K562 (cell line): ENCODE results near the gene TTC22. TPM values are rescaled to one million over a fixed set of nuclear protein-coding genes. Genes with fewer than 3 reads are reported as not detected.

ENCODE experiments used
- E2F4 ChIP-seq: sonication (generic); formaldehyde crosslinking; IDR thresholded peaks from 2 replicates; pipeline ENCODE4 v1.8.0; 2022; ENCODE audit warnings: mild to moderate bottlenecking, low read depth, missing genetic modification reagents
- GABPB2 ChIP-seq: fragments of 250-450 bp; sonication (Bioruptor Pico); conservative IDR thresholded peaks from 2 replicates; pipeline ENCODE4 v1.5.1; 2021; ENCODE audit warnings: mild to moderate bottlenecking
- KLF6 ChIP-seq: fragments of 250-450 bp; sonication (Bioruptor Pico); IDR thresholded peaks from 2 replicates; pipeline ENCODE4 v1.4.0; 2020; ENCODE audit warnings: mild to moderate bottlenecking, moderate library complexity, borderline replicate concordance
- MITF ChIP-seq: IDR thresholded peaks from 2 replicates; pipeline ENCODE4 v1.6.1; 2014; ENCODE audit warnings: antibody characterized with exemption
- MYNN ChIP-seq, 2 experiments: sonication (generic); formaldehyde crosslinking in 1 of 2; IDR thresholded peaks; 2 replicates each; pipeline versions ENCODE4 v1.5.0 to v1.6.1; 2016 to 2020; ENCODE audit warnings: antibody characterized with exemption in 1 of 2, missing genetic modification reagents in 1 of 2
- PATZ1 ChIP-seq: fragments of 250-450 bp; sonication (Bioruptor Pico); IDR thresholded peaks from 2 replicates; pipeline ENCODE4 v1.5.0; 2020; ENCODE audit warnings: mild to moderate bottlenecking, borderline replicate concordance
- USF2 ChIP-seq: sonication (generic); formaldehyde crosslinking; IDR thresholded peaks from 2 replicates; pipeline ENCODE4 v1.5.0; 2020; ENCODE audit warnings: missing genetic modification reagents
- ZBTB12 ChIP-seq: fragments of 250-450 bp; sonication (Bioruptor Pico); IDR thresholded peaks from 2 replicates; pipeline ENCODE4 v1.4.0; 2020
- ZFP36 ChIP-seq: fragments of 150-350 bp; IDR thresholded peaks from 2 replicates; pipeline ENCODE4 v1.6.1; 2018; ENCODE audit warnings: low read length, low read depth; ENCODE audit not compliant: partially characterized antibody
- polyA plus RNA-seq, 8 experiments: library from polyadenylated mRNA; depleted of rRNA in 4 of 8; stranded (reverse) in 5 of 8; unstranded in 3 of 8; fragments of >200 nt; fragmentation: Nextera tagmentation in 2 of 8; fragmentation: Illumina TruSeq in 1 of 8; extraction: Ambion mirVana in 2 of 8; extraction: Trizol in 1 of 8; gene quantifications; 2 replicates each; pipeline versions ENCODE4 v1.2.1 to v1.2.3, GENCODE V29; 2011 to 2014; ENCODE audit warnings: inconsistent platforms in 1 of 8, missing spikeins in 1 of 8
- total RNA-seq, 7 experiments: library from RNA; depleted of rRNA in 6 of 7; stranded (reverse); fragments of >200 nt in 6 of 7; fragmentation: Illumina TruSeq in 2 of 7; extraction: Trizol in 2 of 7; gene quantifications; 2 replicates each; pipeline versions ENCODE4 v1.2.1 to v1.2.3, GENCODE V29; 2011 to 2021; ENCODE audit warnings: low replicate concordance in 1 of 7

Gene TTC22
- total and polyA plus RNA-seq, 9 of the 15 experiments (the other 6 are each of a cell fraction or from before 2014, with no cell fraction given) = 0.07 TPM; not detected in 8

GRCh38 chr1:54736685-54737084 lies 64.4 kb downstream of the TTC22 start (continued):
- TF ChIP-seq E2F4 (no peak), ZBTB12 (CRISPR knock-in tag) (no peak), PATZ1 (no peak), MITF (no peak), KLF6 (CRISPR knock-in tag) (no peak), USF2 (CRISPR knock-in tag) (no peak), MYNN (IDR thresholded peaks at IDR 0.05) (no peak), MYNN (CRISPR knock-in tag; IDR thresholded peaks at IDR 0.05) (no peak), GABPB2 (no peak), ZFP36 (no peak)

Other genes with a start within 250 kb of the TTC22 start
Only the 7 nearest of the 8 such genes appear.
- gene FAM151A, start 177.8 kb downstream of the TTC22 start, total RNA-seq (2014; rRNA removed) = not detected in 2 replicates
- gene FAM151A, start 177.8 kb downstream of the TTC22 start, total RNA-seq (2014; rRNA removed; fragmentation: Illumina TruSeq; extraction: Trizol) = not detected in 2 replicates
- not detected in 2 replicates for gene FAM151A, start 177.8 kb downstream of the TTC22 start, total RNA-seq (2015; rRNA removed; fragmentation: Illumina TruSeq; extraction: Trizol)
- not detected in 2 replicates for gene FAM151A, start 177.8 kb downstream of the TTC22 start, total RNA-seq (2021)
- gene FAM151A, start 177.8 kb downstream of the TTC22 start, polyA plus RNA-seq (2011; rRNA removed) = not detected in 2 replicates
- not detected in 2 replicates for gene FAM151A, start 177.8 kb downstream of the TTC22 start, polyA plus RNA-seq (2014; fragmentation: Illumina TruSeq; extraction: Trizol)
- gene FAM151A, start 177.8 kb downstream of the TTC22 start, polyA plus RNA-seq (2014; fragmentation: Nextera tagmentation; extraction: Ambion mirVana) = not detected
- gene FAM151A, start 177.8 kb downstream of the TTC22 start, polyA plus RNA-seq (2014; rRNA removed) = not detected in 2 replicates
- not detected in 2 replicates for gene MROH7, start 159.5 kb downstream of the TTC22 start, total RNA-seq (2014; rRNA removed)
- not detected in 2 replicates for gene MROH7, start 159.5 kb downstream of the TTC22 start, total RNA-seq (2014; rRNA removed; fragmentation: Illumina TruSeq; extraction: Trizol)
- gene MROH7, start 159.5 kb downstream of the TTC22 start, total RNA-seq (2015; rRNA removed; fragmentation: Illumina TruSeq; extraction: Trizol) = not detected in 2 replicates
- gene MROH7, start 159.5 kb downstream of the TTC22 start, total RNA-seq (2021) = not detected in 2 replicates
- 0.03 TPM in 1 of 2 replicates, not detected in the other for gene MROH7, start 159.5 kb downstream of the TTC22 start, polyA plus RNA-seq (2011; rRNA removed)
- gene MROH7, start 159.5 kb downstream of the TTC22 start, polyA plus RNA-seq (2014; fragmentation: Illumina TruSeq; extraction: Trizol) = not detected in 2 replicates
- not detected for gene MROH7, start 159.5 kb downstream of the TTC22 start, polyA plus RNA-seq (2014; fragmentation: Nextera tagmentation; extraction: Ambion mirVana)
- gene MROH7, start 159.5 kb downstream of the TTC22 start, polyA plus RNA-seq (2014; rRNA removed) = not detected in 2 replicates
- gene TTC4, start 85.5 kb downstream of the TTC22 start, total RNA-seq (2014; rRNA removed) = 36.3 and 41.1 TPM in 2 replicates
- 66.7 and 68.3 TPM in 2 replicates for gene TTC4, start 85.5 kb downstream of the TTC22 start, total RNA-seq (2014; rRNA removed; fragmentation: Illumina TruSeq; extraction: Trizol)
- gene TTC4, start 85.5 kb downstream of the TTC22 start, total RNA-seq (2015; rRNA removed; fragmentation: Illumina TruSeq; extraction: Trizol) = 66.3 and 76.3 TPM in 2 replicates
- gene TTC4, start 85.5 kb downstream of the TTC22 start, total RNA-seq (2021) = 42.6 and 42.8 TPM in 2 replicates
- gene TTC4, start 85.5 kb downstream of the TTC22 start, polyA plus RNA-seq (2011; rRNA removed) = 47.8 and 54.1 TPM in 2 replicates
- 52.4 and 69.9 TPM in 2 replicates for gene TTC4, start 85.5 kb downstream of the TTC22 start, polyA plus RNA-seq (2014; fragmentation: Illumina TruSeq; extraction: Trizol)
- 100 to 1,000 TPM in 1 of 2 experiments, 10 to 100 TPM in 1; 46.1 to 111 TPM for gene TTC4, start 85.5 kb downstream of the TTC22 start, polyA plus RNA-seq (2014; fragmentation: Nextera tagmentation; extraction: Ambion mirVana)
- gene TTC4, start 85.5 kb downstream of the TTC22 start, polyA plus RNA-seq (2014; rRNA removed) = 41.5 and 45.3 TPM in 2 replicates
- gene PARS2, start 36.8 kb downstream of the TTC22 start, total RNA-seq (2014; rRNA removed) = 8.5 and 11.8 TPM in 2 replicates
- gene PARS2, start 36.8 kb downstream of the TTC22 start, total RNA-seq (2014; rRNA removed; fragmentation: Illumina TruSeq; extraction: Trizol) = 7.0 and 7.6 TPM in 2 replicates
- 7.9 and 8.1 TPM in 2 replicates for gene PARS2, start 36.8 kb downstream of the TTC22 start, total RNA-seq (2015; rRNA removed; fragmentation: Illumina TruSeq; extraction: Trizol)
- gene PARS2, start 36.8 kb downstream of the TTC22 start, total RNA-seq (2021) = 10.6 and 11.6 TPM in 2 replicates
- gene PARS2, start 36.8 kb downstream of the TTC22 start, polyA plus RNA-seq (2011; rRNA removed) = 6.7 and 11.4 TPM in 2 replicates
- 12.4 and 12.8 TPM in 2 replicates for gene PARS2, start 36.8 kb downstream of the TTC22 start, polyA plus RNA-seq (2014; fragmentation: Illumina TruSeq; extraction: Trizol)
- 10 to 100 TPM in 1 of 2 experiments, 1 to 10 TPM in 1; 6.3 to 11.4 TPM for gene PARS2, start 36.8 kb downstream of the TTC22 start, polyA plus RNA-seq (2014; fragmentation: Nextera tagmentation; extraction: Ambion mirVana)
- gene PARS2, start 36.8 kb downstream of the TTC22 start, polyA plus RNA-seq (2014; rRNA removed) = 7.3 and 7.6 TPM in 2 replicates
- 93.5 and 113 TPM in 2 replicates for gene DHCR24, start 85.9 kb upstream of the TTC22 start, total RNA-seq (2014; rRNA removed)
- gene DHCR24, start 85.9 kb upstream of the TTC22 start, total RNA-seq (2014; rRNA removed; fragmentation: Illumina TruSeq; extraction: Trizol) = 70.6 and 74.3 TPM in 2 replicates
- gene DHCR24, start 85.9 kb upstream of the TTC22 start, total RNA-seq (2015; rRNA removed; fragmentation: Illumina TruSeq; extraction: Trizol) = 79.9 and 82.1 TPM in 2 replicates
- gene DHCR24, start 85.9 kb upstream of the TTC22 start, total RNA-seq (2021) = 158 and 161 TPM in 2 replicates
- gene DHCR24, start 85.9 kb upstream of the TTC22 start, polyA plus RNA-seq (2011; rRNA removed) = 137 and 183 TPM in 2 replicates
- 138 and 140 TPM in 2 replicates for gene DHCR24, start 85.9 kb upstream of the TTC22 start, polyA plus RNA-seq (2014; fragmentation: Illumina TruSeq; extraction: Trizol)
- gene DHCR24, start 85.9 kb upstream of the TTC22 start, polyA plus RNA-seq (2014; fragmentation: Nextera tagmentation; extraction: Ambion mirVana) = 10 to 100 TPM; 23.4 to 29.6 TPM
- 69.9 and 70.7 TPM in 2 replicates for gene DHCR24, start 85.9 kb upstream of the TTC22 start, polyA plus RNA-seq (2014; rRNA removed)
- not detected in 2 replicates for gene TMEM61, start 179.3 kb upstream of the TTC22 start, total RNA-seq (2014; rRNA removed)
- not detected in 2 replicates for gene TMEM61, start 179.3 kb upstream of the TTC22 start, total RNA-seq (2014; rRNA removed; fragmentation: Illumina TruSeq; extraction: Trizol)
- not detected in 2 replicates for gene TMEM61, start 179.3 kb upstream of the TTC22 start, total RNA-seq (2015; rRNA removed; fragmentation: Illumina TruSeq; extraction: Trizol)
- not detected in 2 replicates for gene TMEM61, start 179.3 kb upstream of the TTC22 start, total RNA-seq (2021)
- not detected in 2 replicates for gene TMEM61, start 179.3 kb upstream of the TTC22 start, polyA plus RNA-seq (2011; rRNA removed)
- gene TMEM61, start 179.3 kb upstream of the TTC22 start, polyA plus RNA-seq (2014; fragmentation: Illumina TruSeq; extraction: Trizol) = not detected in 2 replicates
- not detected for gene TMEM61, start 179.3 kb upstream of the TTC22 start, polyA plus RNA-seq (2014; fragmentation: Nextera tagmentation; extraction: Ambion mirVana)
- not detected in 2 replicates for gene TMEM61, start 179.3 kb upstream of the TTC22 start, polyA plus RNA-seq (2014; rRNA removed)
- not detected in 2 replicates for gene BSND, start 197.6 kb upstream of the TTC22 start, total RNA-seq (2014; rRNA removed)
- not detected in 2 replicates for gene BSND, start 197.6 kb upstream of the TTC22 start, total RNA-seq (2014; rRNA removed; fragmentation: Illumina TruSeq; extraction: Trizol)
- not detected in 2 replicates for gene BSND, start 197.6 kb upstream of the TTC22 start, total RNA-seq (2015; rRNA removed; fragmentation: Illumina TruSeq; extraction: Trizol)
- not detected in 2 replicates for gene BSND, start 197.6 kb upstream of the TTC22 start, total RNA-seq (2021)
- not detected in 2 replicates for gene BSND, start 197.6 kb upstream of the TTC22 start, polyA plus RNA-seq (2011; rRNA removed)
- gene BSND, start 197.6 kb upstream of the TTC22 start, polyA plus RNA-seq (2014; fragmentation: Illumina TruSeq; extraction: Trizol) = not detected in 2 replicates
- not detected for gene BSND, start 197.6 kb upstream of the TTC22 start, polyA plus RNA-seq (2014; fragmentation: Nextera tagmentation; extraction: Ambion mirVana)
- not detected in 2 replicates for gene BSND, start 197.6 kb upstream of the TTC22 start, polyA plus RNA-seq (2014; rRNA removed)